Upper lobe of left lung (tissue), 4 donors: ENCODE measurements around the gene PLCB2.

ENCODE experiments used
- CTCF ChIP-seq, 6 experiments: fragments of 450-650 bp in 4 of 6; fragments of 200-600 bp in 2 of 6; sonication (generic) in 2 of 6; IDR thresholded peaks; one replicate each; pipeline ENCODE4 v1.5.1; 2016 to 2019; ENCODE audit warnings: antibody characterized with exemption in 6 of 6
- EP300 ChIP-seq, 4 donors: sonication (generic); formaldehyde crosslinking; IDR thresholded peaks; one replicate each; pipeline ENCODE4 v1.5.1; 2017; ENCODE audit warnings: antibody characterized with exemption in 4 of 4, control low read depth in 2 of 4
- POLR2A ChIP-seq, 4 donors: fragments of 450-650 bp; IDR thresholded peaks; one replicate each; pipeline ENCODE4 v1.5.1; 2016 to 2017; ENCODE audit warnings: antibody characterized with exemption in 4 of 4, mild to moderate bottlenecking in 2 of 4
- POLR2AphosphoS5 ChIP-seq, 2 donors: sonication (generic); formaldehyde crosslinking; IDR thresholded peaks; one replicate each; pipeline ENCODE4 v1.5.1; 2017; ENCODE audit warnings: antibody characterized with exemption in 2 of 2

GRCh38 chr15:40256638-40257235, 51.0 kb downstream of the PLCB2 start:
- no peak for TF ChIP-seq POLR2A (IDR thresholded peaks at IDR 0.05)
- no peak for TF ChIP-seq CTCF (IDR thresholded peaks at IDR 0.05)
- TF ChIP-seq EP300 (IDR thresholded peaks at IDR 0.05): no peak
- no peak for TF ChIP-seq POLR2AphosphoS5 (IDR thresholded peaks at IDR 0.05)
